H1 (cell line): ENCODE measurements around the gene FUT2. TPM values are rescaled to one million over a fixed set of nuclear protein-coding genes. Genes with fewer than 3 reads are reported as not detected.
A peak's percentile ranks its signal among the peaks of the same experiment; 100 is the strongest.

Experiments
- ATF3 ChIP-seq: IDR thresholded peaks from 2 replicates; pipeline ENCODE4 v1.6.1; 2011; ENCODE audit warnings: low read depth, mild to moderate bottlenecking, low read length; ENCODE audit not compliant: insufficient read depth
- BCL11A ChIP-seq, 2 experiments: IDR thresholded peaks; one replicate each; pipeline ENCODE4 v1.6.1; 2011; ENCODE audit warnings: low read depth in 2 of 2, low read length in 2 of 2, mild to moderate bottlenecking in 2 of 2
- BRCA1 ChIP-seq: IDR thresholded peaks from 2 replicates; pipeline ENCODE4 v1.6.1; 2012; ENCODE audit warnings: low read depth, low read length, improper control_type of control experiment
- CBX5 ChIP-seq: fragments of 300-800, 300-1000 bp; sonication (generic); IDR thresholded peaks from 2 replicates; pipeline ENCODE4 v1.7.1; 2016; ENCODE audit warnings: antibody characterized with exemption, low read length, low read depth
- CBX8 ChIP-seq: fragments of 300-800, 300-1000 bp; sonication (generic); IDR thresholded peaks from 2 replicates; pipeline ENCODE4 v1.7.1; 2016; ENCODE audit warnings: low read depth, low read length, borderline replicate concordance
- CHD1 ChIP-seq: IDR thresholded peaks from 2 replicates; pipeline ENCODE4 v1.6.1; 2012; ENCODE audit warnings: low read depth, low read length, improper control_type of control experiment
- CHD2 ChIP-seq: IDR thresholded peaks from 2 replicates; pipeline ENCODE4 v1.6.1; 2012; ENCODE audit warnings: low read length, improper control_type of control experiment
- CREB1 ChIP-seq: IDR thresholded peaks from 2 replicates; pipeline ENCODE4 v1.6.1; 2012; ENCODE audit warnings: inconsistent platforms
- CTBP2 ChIP-seq: IDR thresholded peaks from 2 replicates; pipeline ENCODE4 v1.7.0; 2011; ENCODE audit warnings: borderline replicate concordance, mild to moderate bottlenecking, moderate library complexity, mixed read lengths, low read length; ENCODE audit not compliant: insufficient read depth, insufficient read length
- EP300 ChIP-seq, 2 experiments: IDR thresholded peaks; 1 replicate in 1 of 2; 2 replicates in 1 of 2; pipeline ENCODE4 v1.6.1; 2011 to 2012; ENCODE audit warnings: low read depth in 2 of 2, low read length in 2 of 2, mild to moderate bottlenecking in 2 of 2, borderline replicate concordance in 1 of 2, inconsistent platforms in 1 of 2, moderate library complexity in 1 of 2
- FOSL1 ChIP-seq: IDR thresholded peaks from 2 replicates; pipeline ENCODE4 v1.6.1; 2011; ENCODE audit warnings: mild to moderate bottlenecking, low read depth, low read length, moderate library complexity; ENCODE audit not compliant: insufficient read depth
- HDAC6 ChIP-seq: IDR thresholded peaks from one replicate; pipeline ENCODE4 v1.7.1; 2012; ENCODE audit warnings: low read depth, mild to moderate bottlenecking, inconsistent platforms, low read length, moderate library complexity
- JUND ChIP-seq: IDR thresholded peaks from 2 replicates; pipeline ENCODE4 v1.6.1; 2011; ENCODE audit warnings: mild to moderate bottlenecking, improper control_type of control experiment, low read length
- KDM5A ChIP-seq: fragments of 200-600 bp; IDR thresholded peaks from 2 replicates; pipeline ENCODE4 v1.7.1; 2012; ENCODE audit warnings: mild to moderate bottlenecking, low read length, inconsistent platforms, mixed read lengths
- MAFK ChIP-seq: IDR thresholded peaks from 2 replicates; pipeline ENCODE4 v1.6.1; 2012; ENCODE audit warnings: low read depth, mild to moderate bottlenecking, improper control_type of control experiment, low read length
- POLR2A ChIP-seq, 2 experiments: IDR thresholded peaks; 1 replicate in 1 of 2; 2 replicates in 1 of 2; pipeline ENCODE4 v1.6.1; 2011; ENCODE audit warnings: low read depth in 2 of 2, low read length in 2 of 2, mild to moderate bottlenecking in 2 of 2; ENCODE audit errors: control extremely low read depth in 1 of 2
- POLR2AphosphoS5 ChIP-seq: IDR thresholded peaks from 2 replicates; pipeline ENCODE4 v1.6.1; 2011; ENCODE audit warnings: low read depth, low read length
- POU5F1 ChIP-seq: IDR thresholded peaks from 2 replicates; pipeline ENCODE4 v1.6.1; 2011; ENCODE audit warnings: low read depth, mild to moderate bottlenecking, low read length, moderate library complexity
- RAD21 ChIP-seq, 2 experiments: IDR thresholded peaks in 1 of 2; conservative IDR thresholded peaks in 1 of 2; 2 replicates each; pipeline ENCODE4 v1.6.1; 2011; ENCODE audit warnings: low read depth in 2 of 2, low read length in 2 of 2, improper control_type of control experiment in 1 of 2, inconsistent platforms in 1 of 2, mild to moderate bottlenecking in 1 of 2, moderate library complexity in 1 of 2
- SAP30 ChIP-seq: fragments of 300-600 bp; sonication (generic); IDR thresholded peaks from 2 replicates; pipeline ENCODE4 v1.7.1; 2012; ENCODE audit warnings: low read length, moderate library complexity, mild to moderate bottlenecking, inconsistent platforms; ENCODE audit not compliant: insufficient read depth, insufficient replicate concordance
- TAF7 ChIP-seq: optimal IDR thresholded peaks from 2 replicates; pipeline ENCODE3; 2011; ENCODE audit warnings: low read depth, mild to moderate bottlenecking, inconsistent platforms, low read length, moderate library complexity, borderline replicate concordance
- TBP ChIP-seq: IDR thresholded peaks from 2 replicates; pipeline ENCODE4 v1.6.1; 2011; ENCODE audit warnings: low read depth, low read length, improper control_type of control experiment
- YY1 ChIP-seq: IDR thresholded peaks from 2 replicates; pipeline ENCODE4 v1.6.1; 2011; ENCODE audit warnings: low read depth, mild to moderate bottlenecking, low read length
- polyA plus RNA-seq, 7 experiments: library from polyadenylated mRNA; depleted of rRNA in 3 of 7; stranded (reverse) in 5 of 7; unstranded in 2 of 7; fragments of >200 nt in 5 of 7; fragments of 200-250 nt in 2 of 7; gene quantifications; 1 replicate in 5 of 7; 2 replicates in 1 of 7; 4 replicates in 1 of 7; pipeline versions ENCODE4 v1.2.1 to v1.2.3, GENCODE V29; 2011 to 2013; ENCODE audit warnings: missing spikeins in 2 of 7, mixed read lengths in 2 of 7
- total RNA-seq: library from RNA; stranded (reverse); fragmentation: NEBNext Ultra II Directional; extraction: Animal tissue kit (Norgen Biotek cat#: 25700); gene quantifications from 2 replicates; pipeline ENCODE4 v1.2.1, GENCODE V29; 2021

Gene FUT2
- total and polyA plus RNA-seq, 2 of the 8 experiments (the other 6 are each of a cell fraction or from before 2014, with no cell fraction given) = 5.0 to 5.6 TPM

GRCh38 chr19:48646001-48646721, 49.6 kb upstream of the FUT2 start, which contains the start of gene CA11 (continued):
- TF ChIP-seq CBX8 = no peak
- TF ChIP-seq TBP = 0 out of 2 replicates have a peak, but pooled peaks have one; percentile 7
- no peak for TF ChIP-seq KDM5A
- no peak for TF ChIP-seq CHD1
- peak; percentile 76 for TF ChIP-seq TAF7
- TF ChIP-seq POLR2A (IDR thresholded peaks at IDR 0.05; ENCODE audit: control extremely low read depth in 1 of 2, low read depth in 2 of 2, low read length in 2 of 2) = 0 out of 3 replicates have a peak, but pooled peaks of 1 of the 2 experiments have one; percentile 22
- TF ChIP-seq MAFK = no peak
- TF ChIP-seq SAP30 = no peak
- TF ChIP-seq RAD21 (IDR thresholded peaks at IDR 0.05 in 1 of 2, conservative IDR thresholded peaks at IDR 0.05 in 1 of 2; ENCODE audit: low read depth in 2 of 2, low read length in 2 of 2) = peak; percentile 91 to 96
- TF ChIP-seq HDAC6 = no peak
- no peak; the same call in 1 of the 2 replicates for TF ChIP-seq CREB1
- no peak for TF ChIP-seq BRCA1
- TF ChIP-seq POU5F1 = no peak
- TF ChIP-seq EP300 (IDR thresholded peaks at IDR 0.05; ENCODE audit: borderline replicate concordance in 1 of 2, low read depth in 2 of 2, low read length in 2 of 2) = peak in 1 of 2 experiments; percentile 52; a peak in 1 of 3 replicates
- no peak for TF ChIP-seq CBX5
- no peak for TF ChIP-seq YY1
- no peak for TF ChIP-seq CTBP2
- TF ChIP-seq ATF3 = no peak
- peak; percentile 15; the same call in 1 of the 2 replicates for TF ChIP-seq JUND
- no peak; the same call in 1 of the 2 replicates for TF ChIP-seq POLR2AphosphoS5
- no peak for TF ChIP-seq BCL11A (IDR thresholded peaks at IDR 0.05; ENCODE audit: low read depth in 2 of 2, low read length in 2 of 2)
- TF ChIP-seq FOSL1 = no peak
- 0 out of 2 replicates have a peak, but pooled peaks have one; percentile 25 for TF ChIP-seq CHD2
